ENCODE data around the gene TCP11L2.

TCP11L2 gene

DNA sequence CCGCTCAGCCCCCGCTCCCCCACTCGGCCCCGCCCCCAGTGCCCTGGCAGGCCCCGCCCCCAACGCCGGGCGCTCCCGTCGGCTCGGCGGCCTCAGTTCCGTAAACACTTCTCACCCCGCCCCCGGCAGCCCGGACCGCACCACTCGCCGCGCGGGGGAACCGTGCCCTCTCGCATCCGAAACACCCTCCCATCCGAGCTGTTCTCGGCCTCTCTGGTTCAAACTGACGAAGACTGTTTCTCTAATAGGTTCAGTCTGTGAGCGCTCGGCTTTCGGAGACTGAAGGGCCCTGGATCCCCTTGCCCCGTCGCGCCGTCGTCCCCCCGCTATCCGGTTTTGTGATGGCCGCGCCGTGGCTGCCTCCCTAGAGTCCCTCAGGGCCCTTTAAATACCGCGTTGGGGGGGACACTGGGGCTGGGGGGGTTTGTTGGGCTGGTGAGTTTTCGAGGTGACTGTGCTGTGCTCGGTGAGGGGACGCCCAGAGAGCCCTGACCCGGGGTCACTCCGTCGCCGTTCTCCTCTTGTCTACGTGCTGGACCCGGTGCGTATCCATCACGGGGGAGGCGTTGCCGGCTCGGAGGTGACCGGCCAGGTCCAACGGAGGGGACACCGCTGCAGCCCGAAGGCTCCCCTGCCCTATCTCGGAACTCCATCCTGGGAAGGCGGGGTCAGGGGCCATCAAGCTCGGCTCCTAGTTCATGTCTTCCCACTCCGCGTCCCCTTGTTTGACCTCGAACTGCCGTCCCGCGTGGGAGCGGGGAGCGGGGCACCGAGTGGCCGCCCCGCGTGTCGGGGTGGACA is at the start of gene TCP11L2:
TCP11L2 (plus strand) TSS at position 333 of the 801 bp plus-strand sequence. CDS start 8,343 bp downstream, outside the sequence.
- peak; percentile 61 for DNase-seq (ENCODE audit: low read depth)

- no peak for DNase-seq (ENCODE audit: low read depth)
These were observed 47.8 kb upstream of the TCP11L2 start for GRCh38 chr12:106254724-106255123.

DNA sequence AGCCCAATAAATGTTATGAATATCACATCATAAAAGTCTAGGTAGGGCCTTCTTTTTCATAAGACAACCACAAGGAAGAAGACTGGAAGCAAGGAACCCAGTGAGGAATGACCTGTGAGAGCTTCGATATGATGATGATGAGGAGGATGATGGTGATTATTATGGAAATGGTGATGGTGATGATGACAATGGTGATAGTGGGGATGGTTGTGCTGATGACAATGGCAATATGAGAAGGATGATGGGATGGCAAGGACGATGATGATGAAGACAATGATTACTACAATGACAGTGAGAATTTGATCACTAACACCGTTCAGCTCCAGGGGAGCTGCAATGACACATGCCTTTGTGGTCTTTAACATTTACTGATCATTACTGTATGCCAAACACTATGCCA is 47.0 kb upstream of the TCP11L2 start:
- no peak for DNase-seq (ENCODE audit: low read depth)

DNA sequence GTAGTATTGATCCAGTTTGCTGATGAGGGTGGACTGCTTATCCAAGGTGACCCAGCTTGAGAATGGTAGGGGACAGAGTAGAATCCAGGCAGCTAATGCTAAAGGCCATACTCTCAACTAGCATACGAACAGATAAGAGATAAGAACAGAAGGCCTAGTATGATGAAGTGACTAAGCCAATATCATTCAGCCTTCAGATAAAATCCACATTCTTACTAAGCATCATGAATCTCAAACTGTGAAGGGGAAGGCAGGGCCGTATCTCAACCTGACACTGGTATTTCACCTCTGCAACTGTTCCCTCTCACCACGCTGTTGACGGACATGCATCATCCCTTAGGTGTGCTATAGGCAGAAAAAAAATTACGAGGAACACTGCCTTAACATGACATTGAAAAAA is 46.6 kb upstream of the TCP11L2 start:
- DNase-seq (ENCODE audit: low read depth), result no peak

DNA sequence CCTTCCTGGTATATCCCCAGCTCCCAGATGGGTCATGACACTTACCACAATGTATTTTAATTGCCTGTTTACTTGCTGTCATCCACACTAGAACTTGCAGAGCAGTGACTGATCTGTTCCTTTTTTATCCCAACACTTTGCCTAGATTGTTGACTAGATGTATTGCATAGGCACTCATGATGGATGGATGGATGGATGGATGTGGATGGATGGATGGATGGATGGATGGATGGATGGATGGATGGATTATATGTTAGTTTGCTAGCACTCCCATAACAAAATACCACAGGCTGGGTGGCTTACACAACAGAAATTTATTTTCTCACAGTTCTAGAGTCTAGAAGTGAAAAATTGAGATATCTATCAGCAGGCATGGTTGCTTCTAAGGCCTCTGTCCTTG is 46.0 kb upstream of the TCP11L2 start:
- DNase-seq (ENCODE audit: low read depth), result no peak

- DNase-seq (ENCODE audit: low read depth), result no peak
These were observed 44.3 kb upstream of the TCP11L2 start for GRCh38 chr12:106258226-106258625.

DNA sequence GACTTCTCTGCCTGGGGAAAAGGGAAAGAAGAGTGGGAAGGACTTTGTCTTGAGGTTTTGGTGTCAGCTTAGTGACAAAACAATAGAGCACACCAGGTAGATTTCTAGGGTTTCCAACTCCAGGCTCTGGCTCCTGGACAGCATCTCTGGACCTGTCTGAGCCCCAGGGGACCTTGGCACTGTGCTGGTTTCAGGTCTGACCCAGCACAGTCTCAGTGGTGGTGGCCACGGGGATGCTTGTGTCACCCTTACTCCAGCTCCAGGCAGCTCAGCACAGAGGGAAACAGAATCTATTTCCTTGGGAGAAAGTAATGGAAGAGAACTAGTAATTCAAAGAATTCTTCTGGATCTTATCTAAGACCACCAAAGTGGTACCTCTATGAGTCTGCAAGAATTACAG is 43.6 kb upstream of the TCP11L2 start:
- no peak for DNase-seq (ENCODE audit: low read depth)

DNA sequence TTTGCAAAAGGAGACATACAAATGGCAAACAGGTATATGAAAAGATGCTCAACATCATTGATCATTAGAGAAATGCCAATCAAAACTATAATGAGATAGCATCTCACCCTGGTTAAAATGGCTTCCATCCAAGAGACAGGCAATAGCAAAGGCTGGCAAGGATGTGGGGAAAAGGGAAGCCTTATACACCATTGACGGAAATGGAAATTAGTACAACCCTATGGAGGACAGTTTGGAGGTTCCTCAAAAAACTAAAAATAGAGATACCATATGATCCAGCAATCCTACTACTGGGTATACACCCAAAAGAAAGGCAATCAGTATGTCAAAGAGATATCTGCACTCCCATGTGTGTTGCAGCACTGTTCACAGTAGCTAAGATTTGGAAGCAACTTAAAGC is 37.4 kb upstream of the TCP11L2 start:
- no peak for DNase-seq (ENCODE audit: low read depth)

- DNase-seq (ENCODE audit: low read depth), result no peak
These were observed 35.0 kb upstream of the TCP11L2 start for GRCh38 chr12:106267535-106267934.

GRCh38 chr12:106269150-106269771 is 33.3 kb upstream of the TCP11L2 start:
- no peak for DNase-seq (ENCODE audit: low read depth)

- DNase-seq (ENCODE audit: low read depth), result no peak
These were observed 30.7 kb upstream of the TCP11L2 start for GRCh38 chr12:106271575-106272505.

GRCh38 chr12:106273491-106273890 is 29.0 kb upstream of the TCP11L2 start:
- DNase-seq (ENCODE audit: low read depth), result no peak

DNA sequence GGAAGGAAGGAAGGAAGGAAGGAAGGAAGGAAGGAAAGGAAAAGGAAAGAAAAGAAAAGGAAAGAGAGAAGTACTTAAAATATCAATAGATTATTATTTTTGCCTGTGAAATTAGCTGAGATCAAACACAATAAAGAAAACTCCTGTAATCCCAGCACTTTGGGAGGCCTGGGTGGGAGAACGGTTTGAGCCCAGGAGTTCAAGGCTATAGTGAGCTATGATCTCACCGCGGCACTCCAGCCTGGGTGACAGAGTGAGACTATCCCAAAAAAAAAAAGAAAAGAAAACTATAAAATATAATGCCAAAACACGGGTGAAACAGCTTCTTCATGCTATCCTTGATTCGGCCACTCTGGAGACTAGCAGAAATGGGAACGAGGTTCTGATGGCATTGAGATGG is 28.5 kb upstream of the TCP11L2 start:
- DNase-seq (ENCODE audit: low read depth), result no peak

GRCh38 chr12:106274575-106275121 is 27.9 kb upstream of the TCP11L2 start:
- DNase-seq (ENCODE audit: low read depth), result no peak

- no peak for DNase-seq (ENCODE audit: low read depth)
These were observed 27.1 kb upstream of the TCP11L2 start for GRCh38 chr12:106275458-106275857.

GRCh38 chr12:106276032-106276740 is 26.3 kb upstream of the TCP11L2 start:
- DNase-seq (ENCODE audit: low read depth), result no peak

GRCh38 chr12:106280106-106280505 is 22.4 kb upstream of the TCP11L2 start:
- no peak for DNase-seq (ENCODE audit: low read depth)

- DNase-seq (ENCODE audit: low read depth), result no peak
These were observed 21.3 kb upstream of the TCP11L2 start for GRCh38 chr12:106281056-106281782.

GRCh38 chr12:106281804-106282203 is 20.7 kb upstream of the TCP11L2 start:
- no peak for DNase-seq (ENCODE audit: low read depth)

DNA sequence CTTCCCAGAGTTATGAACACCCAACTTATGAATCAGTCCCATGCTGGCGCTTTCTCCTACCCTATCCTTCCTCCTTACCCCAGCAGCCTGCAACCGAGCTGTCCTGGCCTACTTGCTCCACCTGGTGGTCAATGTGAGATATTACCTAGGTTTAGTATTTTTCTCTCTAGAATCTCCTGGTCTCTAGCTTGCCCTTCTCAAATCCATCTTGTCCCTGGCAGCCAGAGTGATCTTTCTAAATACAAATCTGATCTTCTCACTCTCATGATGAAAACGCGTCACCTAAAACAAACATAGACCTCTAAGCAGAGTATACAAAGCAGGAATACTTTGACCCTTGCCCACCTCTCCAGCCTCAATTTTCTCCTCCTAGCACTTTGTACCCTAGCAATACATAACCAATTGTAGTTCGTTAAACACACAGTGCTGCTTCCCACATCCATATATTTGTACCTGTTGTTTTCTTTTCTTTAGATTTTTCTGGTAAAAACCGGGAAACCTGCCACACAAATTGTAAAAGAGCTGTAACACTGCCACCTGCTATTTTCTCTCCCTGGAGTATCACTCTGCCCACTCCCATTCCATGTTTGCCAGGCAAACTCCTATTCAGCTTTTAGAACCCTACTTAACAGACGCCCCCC is 20.0 kb upstream of the TCP11L2 start:
- DNase-seq (ENCODE audit: low read depth), result peak; percentile 40

Measured in stromal cell of bone marrow (primary cell).